NCI-H345 treated with DMSO at 0.1 percent for 48 hours (cell line): ENCODE measurements around the gene MSRB3.
"Not testable (repeated sequence)": the region's sequence is repeated elsewhere in the genome, so short reads cannot be mapped to it uniquely, and the experiment has no call there.

ENCODE experiments used
- DNase-seq: peaks from one replicate; lab custom pipeline; 2025; ENCODE audit not compliant: unreplicated experiment; lab: John Stamatoyannopoulos, UW

MSRB3 gene

DNA sequence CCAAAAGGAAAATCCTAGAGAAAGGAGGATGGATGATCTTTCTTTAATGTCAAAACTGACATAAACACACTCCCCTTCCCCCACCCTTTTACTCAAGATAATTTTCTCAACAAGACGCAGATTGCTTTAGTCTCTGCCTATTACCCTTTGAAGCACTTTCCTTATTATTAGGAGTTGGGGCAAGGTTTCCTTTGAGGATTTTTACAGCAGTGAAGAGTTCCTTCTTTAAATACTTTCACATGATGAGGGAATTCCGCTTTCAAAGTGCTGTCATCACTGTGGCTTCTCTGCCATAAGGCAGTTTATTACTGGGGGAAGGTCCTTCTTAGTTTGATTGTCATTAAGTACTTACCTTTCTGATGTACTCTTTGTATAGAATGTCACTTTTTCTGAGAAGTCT lies 172.1 kb downstream of the MSRB3 start:
- DNase-seq: no peak

DNA sequence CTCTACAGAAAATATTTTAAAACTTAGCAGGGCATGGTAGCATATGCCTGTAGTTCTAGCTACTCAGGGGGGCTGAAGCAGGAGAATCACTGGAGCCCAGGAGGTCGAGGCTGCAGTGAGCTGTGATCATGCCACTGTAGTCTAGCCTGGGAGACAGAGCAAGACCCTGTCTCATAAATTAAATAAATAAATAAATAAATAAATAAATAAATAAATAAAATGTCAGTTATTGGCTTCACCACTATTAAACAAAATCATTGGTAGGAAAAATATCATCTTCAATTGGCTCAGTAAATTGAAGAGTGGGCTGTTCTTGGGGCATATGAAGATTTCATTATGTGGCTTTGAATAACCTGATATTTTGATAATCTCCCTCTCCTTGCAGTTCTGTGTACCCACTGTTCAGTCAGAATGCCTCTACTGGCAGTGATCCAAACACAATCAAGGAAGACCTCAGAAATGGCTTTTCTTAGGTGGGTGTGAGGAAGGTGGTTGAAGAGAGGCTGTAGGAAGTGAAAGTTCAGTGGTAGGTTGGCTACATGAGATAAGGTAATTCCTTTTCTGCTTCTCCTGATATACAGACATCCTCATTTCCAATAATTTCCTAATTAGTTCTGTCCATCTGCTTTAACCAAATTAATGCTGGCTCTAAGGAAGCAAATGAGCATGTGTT lies 175.8 kb downstream of the MSRB3 start:
- DNase-seq: no peak

DNA sequence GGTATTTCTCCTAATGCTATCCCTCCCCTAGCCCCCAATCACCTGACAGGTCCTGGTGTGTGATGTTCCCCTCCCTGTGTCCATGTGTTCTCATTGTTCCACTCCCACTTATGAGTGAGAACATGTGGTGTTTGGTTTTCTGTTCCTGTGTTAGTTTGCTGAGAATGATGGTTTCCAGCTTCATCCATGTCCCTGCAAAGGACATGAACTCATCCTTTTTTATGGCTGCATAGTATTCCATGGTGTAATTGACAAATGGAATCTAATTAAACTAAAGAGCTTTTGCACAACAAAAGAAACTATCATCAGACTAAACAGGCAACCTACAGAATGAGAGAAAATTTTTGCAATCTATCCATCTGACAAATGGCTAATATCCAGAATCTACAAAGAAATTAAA lies 178.9 kb downstream of the MSRB3 start:
- DNase-seq: not testable (repeated sequence)

- DNase-seq: no peak
Observed at GRCh38 chr12:65458718-65459117, 180.2 kb downstream of the MSRB3 start.

- no peak for DNase-seq
Observed at GRCh38 chr12:65459545-65459944, 181.1 kb downstream of the MSRB3 start.

- no peak for DNase-seq
Observed at GRCh38 chr12:65460063-65460462, 181.6 kb downstream of the MSRB3 start.

DNA sequence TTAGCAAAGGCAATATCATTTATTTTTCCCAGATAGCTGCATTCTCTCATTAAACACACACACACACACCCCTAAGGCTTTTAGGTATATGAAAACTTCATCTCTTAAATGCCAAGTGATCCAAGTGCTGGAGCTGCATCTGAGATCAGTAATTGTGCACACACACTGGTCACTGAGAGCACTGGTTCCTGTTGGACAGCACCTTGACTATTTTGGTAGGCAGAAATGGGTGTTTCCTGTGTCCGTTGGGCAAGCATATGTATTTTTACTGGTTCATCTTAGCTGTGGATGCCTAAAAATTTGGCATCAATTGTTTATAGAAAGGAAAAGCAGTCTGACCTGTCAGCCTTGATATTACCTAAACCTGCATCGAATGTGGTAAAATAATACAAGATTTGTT lies 182.5 kb downstream of the MSRB3 start:
- no peak for DNase-seq

GRCh38 chr12:65462484-65462883 lies 184.0 kb downstream of the MSRB3 start:
- no peak for DNase-seq

GRCh38 chr12:65463082-65463481 lies 184.6 kb downstream of the MSRB3 start:
- DNase-seq: no peak

- DNase-seq: no peak
Observed at GRCh38 chr12:65463611-65464010, 185.1 kb downstream of the MSRB3 start.

DNA sequence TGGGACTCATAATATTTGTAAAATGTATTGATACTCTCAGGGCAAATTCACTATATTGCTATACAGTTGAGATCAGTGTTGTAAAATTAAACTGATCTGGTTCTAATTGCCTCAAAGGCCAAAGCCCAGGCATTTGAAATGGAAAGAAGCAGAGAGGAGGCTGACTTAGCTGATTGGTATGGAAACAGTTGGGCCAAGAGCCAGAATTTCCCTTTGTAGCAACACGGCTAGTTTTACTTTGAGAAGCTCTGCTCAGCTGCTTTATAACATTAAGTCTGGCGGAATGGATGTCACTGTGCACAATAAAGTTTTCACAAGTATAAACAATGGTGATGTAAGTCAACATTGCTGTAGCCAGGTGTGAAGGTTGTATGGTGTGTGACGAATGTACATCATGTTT lies 186.4 kb downstream of the MSRB3 start:
- DNase-seq: no peak

- DNase-seq: no peak
Observed at GRCh38 chr12:65465766-65466547, 187.5 kb downstream of the MSRB3 start.

DNA sequence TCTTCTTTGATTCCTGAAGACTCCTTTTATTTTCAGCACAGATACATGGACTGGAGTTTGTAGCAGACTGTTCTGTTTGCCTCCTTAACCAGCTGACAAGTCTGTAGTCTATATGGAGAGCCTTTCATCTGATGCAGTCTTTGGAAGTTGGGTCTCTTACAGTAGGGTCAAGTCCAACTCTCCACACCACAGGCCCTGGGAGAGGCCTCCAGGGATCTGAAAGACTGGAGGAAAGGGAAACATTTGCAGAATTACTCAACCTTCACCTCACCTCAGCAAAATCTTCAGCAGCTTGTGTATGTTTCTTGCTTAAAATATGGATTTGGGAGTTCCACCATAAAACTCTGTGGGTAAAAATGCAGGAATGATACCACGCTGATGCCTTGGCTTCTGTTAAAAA lies 188.4 kb downstream of the MSRB3 start:
- no peak for DNase-seq

- DNase-seq: no peak
Observed at GRCh38 chr12:65470256-65470655, 191.8 kb downstream of the MSRB3 start.

DNA sequence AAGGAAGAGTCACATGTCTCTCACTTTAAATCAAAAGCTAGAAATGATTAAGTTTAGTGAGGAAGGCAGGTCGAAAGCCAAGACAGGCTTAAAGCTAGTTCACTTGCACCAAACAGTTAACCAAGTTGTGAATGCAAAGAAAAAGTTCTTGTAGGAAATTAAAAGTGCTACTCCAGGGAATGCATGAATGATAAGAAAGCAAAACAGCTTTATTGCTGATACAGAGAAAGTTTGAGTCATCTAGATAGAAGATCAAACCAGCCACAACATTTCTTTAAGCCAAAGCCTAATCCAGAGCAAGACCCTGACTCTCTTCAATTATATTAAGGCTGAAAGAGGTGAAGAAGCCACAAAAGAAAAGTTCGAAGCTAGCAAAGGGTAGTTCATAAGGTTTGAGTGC lies 193.6 kb downstream of the MSRB3 start:
- no peak for DNase-seq

- DNase-seq: no peak
Observed at GRCh38 chr12:65474831-65475230, 196.3 kb downstream of the MSRB3 start.

- no peak for DNase-seq
Observed at GRCh38 chr12:65477721-65478120, 199.2 kb downstream of the MSRB3 start.

DNA sequence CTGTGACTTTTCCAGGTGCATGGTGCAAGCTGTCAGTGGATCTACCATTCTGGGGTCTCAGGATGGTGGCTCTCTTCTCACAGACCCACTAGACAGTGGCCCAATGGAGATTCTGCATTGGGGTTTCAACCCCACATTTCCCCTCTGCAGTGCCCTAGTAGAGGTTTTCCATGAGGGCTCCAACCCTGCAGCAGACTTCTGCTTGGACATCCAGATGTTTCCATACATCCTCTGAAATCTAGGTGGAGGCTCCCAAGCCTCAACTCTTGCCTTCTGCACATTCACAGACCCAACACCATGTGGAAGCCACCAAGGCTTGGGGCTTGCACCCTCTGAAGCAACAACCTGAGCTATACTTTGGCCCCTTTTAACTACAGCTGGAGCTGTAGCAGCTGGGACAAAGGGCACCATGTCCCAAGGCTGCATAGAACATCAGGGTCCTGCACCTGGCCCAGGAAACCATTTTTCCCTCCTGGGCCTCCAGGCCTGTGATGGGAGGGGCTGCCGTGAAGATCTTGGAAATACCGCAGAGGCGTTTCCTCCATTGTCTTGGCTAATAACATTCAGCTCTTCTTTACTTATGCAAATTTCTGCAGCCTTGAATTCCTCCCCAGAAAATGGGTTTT lies 205.5 kb downstream of the MSRB3 start:
- DNase-seq: not testable (repeated sequence)

GRCh38 chr12:65488197-65488596 lies 209.7 kb downstream of the MSRB3 start:
- DNase-seq: no peak

DNA sequence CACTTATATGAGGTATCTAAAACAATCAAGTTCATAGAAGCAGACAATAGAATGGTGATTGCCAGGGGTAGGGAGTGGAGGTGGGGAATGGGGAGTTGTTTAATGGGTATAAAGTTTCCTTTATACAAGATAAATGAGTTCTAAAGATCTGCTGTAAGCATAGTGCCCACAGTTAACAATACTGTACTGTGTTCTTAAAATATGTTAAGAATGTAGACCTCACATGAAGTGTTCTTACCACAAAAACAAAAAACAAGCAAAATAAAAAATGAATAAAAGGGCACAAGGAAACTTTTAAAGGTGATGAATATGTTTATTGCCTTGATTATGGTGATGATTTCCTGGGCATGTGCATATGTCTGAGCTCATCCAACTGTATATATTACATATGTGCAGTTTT lies 211.8 kb downstream of the MSRB3 start:
- DNase-seq: no peak

DNA sequence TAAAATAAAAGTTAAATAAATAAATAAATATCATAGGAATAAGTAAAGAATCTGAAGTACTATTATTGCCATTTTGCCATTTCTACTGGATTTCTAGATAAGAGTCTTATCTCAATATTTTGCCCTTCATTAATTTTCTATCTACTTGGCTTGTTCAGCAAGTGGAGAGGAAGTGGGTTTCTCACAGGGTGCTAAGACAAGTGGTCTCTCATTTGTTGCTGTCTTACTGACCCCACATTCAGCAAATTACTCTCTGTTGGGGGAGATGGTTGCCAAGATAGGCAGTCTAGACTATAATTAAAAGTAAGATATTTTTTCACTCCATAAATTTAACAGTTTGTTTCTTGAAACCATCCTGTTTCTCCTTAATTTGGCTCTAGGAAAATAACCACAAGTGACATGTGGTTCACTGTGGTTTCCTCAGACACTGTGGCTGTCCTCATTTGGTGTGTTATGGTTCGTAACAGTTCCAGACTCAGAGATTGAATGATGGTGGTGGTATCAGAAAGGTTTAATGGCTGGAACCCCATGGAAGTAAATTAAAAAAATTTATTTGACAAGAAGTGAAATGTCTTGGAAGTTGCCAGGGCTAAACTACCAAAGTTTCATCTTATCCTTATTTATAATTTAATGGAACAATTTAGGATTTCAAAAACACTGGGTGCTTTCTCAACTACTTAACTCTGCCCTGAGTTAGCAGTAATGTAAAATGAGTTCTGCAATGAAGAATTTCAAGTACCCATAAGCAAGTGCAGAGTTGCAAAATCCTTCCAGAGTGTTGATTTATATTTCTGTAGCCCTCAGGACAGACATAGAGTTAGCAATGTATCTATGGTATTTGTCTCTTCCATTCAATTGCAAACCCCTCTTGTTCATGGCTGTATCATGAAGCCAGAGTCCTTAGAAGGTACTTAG lies 214.8 kb downstream of the MSRB3 start:
- no peak for DNase-seq
